ENCODE measurements around the gene WDR53. TPM values are rescaled to one million over a fixed set of nuclear protein-coding genes. Genes with fewer than 3 reads are reported as not detected.

The WDR53 gene
- total and polyA plus RNA-seq, 9 of the 15 experiments (the other 6 are each of a cell fraction or from before 2014, with no cell fraction given): 13.0 to 34.5 (median 20.9) TPM

GRCh38 chr3:196611761-196612483, 43.6 kb upstream of the WDR53 start (continued):
- no peak for TF ChIP-seq ARNT (IDR thresholded peaks at IDR 0.05)
- peak in 1 of 2 experiments; percentile 97; a peak in 2 of 4 replicates for TF ChIP-seq RCOR1 (IDR thresholded peaks at IDR 0.05; ENCODE audit: borderline replicate concordance in 1 of 2, low read depth in 2 of 2, low read length in 2 of 2)
- no peak for TF ChIP-seq STAT6 (CRISPR knock-in tag; IDR thresholded peaks at IDR 0.05)
- peak; percentile 40; the same call in 1 of the 2 replicates for TF ChIP-seq DPF2 (IDR thresholded peaks at IDR 0.05)
- no peak for TF ChIP-seq IFI16 (CRISPR knock-in tag; IDR thresholded peaks at IDR 0.05)
- no peak for TF ChIP-seq ZNF766 (CRISPR knock-in tag; conservative IDR thresholded peaks at IDR 0.05)
- TF ChIP-seq ZBTB26 (CRISPR knock-in tag; IDR thresholded peaks at IDR 0.05): no peak
- TF ChIP-seq RBM14 (IDR thresholded peaks at IDR 0.05; ENCODE audit: borderline replicate concordance, insufficient read depth, low read depth, low read length): no peak
- TF ChIP-seq POLR2G (IDR thresholded peaks at IDR 0.05; ENCODE audit: low read depth, low read length): 0 out of 2 replicates have a peak, but pooled peaks have one; percentile 29
- TF ChIP-seq ZNF79 (CRISPR knock-in tag; IDR thresholded peaks at IDR 0.05; ENCODE audit: low read depth): no peak
- TF ChIP-seq ZNF586 (CRISPR knock-in tag; conservative IDR thresholded peaks at IDR 0.05): no peak
- no peak for TF ChIP-seq RFX5 (IDR thresholded peaks at IDR 0.05; ENCODE audit: low read depth, low read length)
- TF ChIP-seq CHCHD3 (CRISPR knock-in tag; IDR thresholded peaks at IDR 0.05): no peak
- no peak for TF ChIP-seq E4F1 (CRISPR knock-in tag; IDR thresholded peaks at IDR 0.05; ENCODE audit: borderline replicate concordance)
- no peak for TF ChIP-seq FOXP1 (CRISPR knock-in tag; IDR thresholded peaks at IDR 0.05)
- TF ChIP-seq COPS2 (conservative IDR thresholded peaks at IDR 0.05): no peak
- no peak for TF ChIP-seq ZKSCAN3 (CRISPR knock-in tag; IDR thresholded peaks at IDR 0.05)
- no peak for TF ChIP-seq FOSL1 (tag; conservative IDR thresholded peaks at IDR 0.05)
- no peak for TF ChIP-seq SMAD1 (IDR thresholded peaks at IDR 0.05; ENCODE audit: low read depth, low read length, partially characterized antibody)
- no peak for TF ChIP-seq ZEB2 (IDR thresholded peaks at IDR 0.05)
- TF ChIP-seq CHD1 (IDR thresholded peaks at IDR 0.05; ENCODE audit: low read length): no peak
- no peak for TF ChIP-seq SMC3 (conservative IDR thresholded peaks at IDR 0.05; ENCODE audit: insufficient read depth, low read depth, low read length)
- TF ChIP-seq HDAC8 (tag; IDR thresholded peaks at IDR 0.05): no peak
- no peak for TF ChIP-seq ARHGAP35 (IDR thresholded peaks at IDR 0.05; ENCODE audit: partially characterized antibody)
